Measurements from ENCODE around the gene UPK3B.
"Not testable (repeated sequence)": the region's sequence is repeated elsewhere in the genome, so short reads cannot be mapped to it uniquely, and the experiment has no call there.

- TF ChIP-seq CTCF (conservative IDR thresholded peaks at IDR 0.05; ENCODE audit: low read depth, low read length); EZH2 (IDR thresholded peaks at IDR 0.05; ENCODE audit: borderline replicate concordance, low read depth, low read length, poor library complexity, severe bottlenecking): not testable (repeated sequence)
Observed at GRCh38 chr7:76511911-76512885, 1.8 kb downstream of the UPK3B start.

All from A673 (cell line).